ENCODE measurements around the gene NPLOC4. TPM values are rescaled to one million over a fixed set of nuclear protein-coding genes. Genes with fewer than 3 reads are reported as not detected.

NPLOC4 gene
- total RNA-seq, 1 donor from 2014 or later, result 44.1 TPM

- H3K27ac ChIP-seq, result peak within 1 kb of the TSS; percentile 84
- peak within 1 kb of the TSS; percentile 98 for H3K4me3 ChIP-seq
- no peaks in the 10 kb centered on the region for H3K36me3 ChIP-seq
- peaks cover 49% of the 10 kb centered on the region for H3K4me1 Mint-ChIP-seq
- H3K27me3 ChIP-seq, result peaks cover 37% of the 10 kb centered on the region
- peak within 1 kb of the TSS; percentile 93 for H3K9ac ChIP-seq
- H3K9me3 ChIP-seq (ENCODE audit: low read depth), result no peaks in the 10 kb centered on the region
- TF ChIP-seq EZH2 (IDR thresholded peaks at IDR 0.05), result no peak
- TF ChIP-seq, protein P1, sequence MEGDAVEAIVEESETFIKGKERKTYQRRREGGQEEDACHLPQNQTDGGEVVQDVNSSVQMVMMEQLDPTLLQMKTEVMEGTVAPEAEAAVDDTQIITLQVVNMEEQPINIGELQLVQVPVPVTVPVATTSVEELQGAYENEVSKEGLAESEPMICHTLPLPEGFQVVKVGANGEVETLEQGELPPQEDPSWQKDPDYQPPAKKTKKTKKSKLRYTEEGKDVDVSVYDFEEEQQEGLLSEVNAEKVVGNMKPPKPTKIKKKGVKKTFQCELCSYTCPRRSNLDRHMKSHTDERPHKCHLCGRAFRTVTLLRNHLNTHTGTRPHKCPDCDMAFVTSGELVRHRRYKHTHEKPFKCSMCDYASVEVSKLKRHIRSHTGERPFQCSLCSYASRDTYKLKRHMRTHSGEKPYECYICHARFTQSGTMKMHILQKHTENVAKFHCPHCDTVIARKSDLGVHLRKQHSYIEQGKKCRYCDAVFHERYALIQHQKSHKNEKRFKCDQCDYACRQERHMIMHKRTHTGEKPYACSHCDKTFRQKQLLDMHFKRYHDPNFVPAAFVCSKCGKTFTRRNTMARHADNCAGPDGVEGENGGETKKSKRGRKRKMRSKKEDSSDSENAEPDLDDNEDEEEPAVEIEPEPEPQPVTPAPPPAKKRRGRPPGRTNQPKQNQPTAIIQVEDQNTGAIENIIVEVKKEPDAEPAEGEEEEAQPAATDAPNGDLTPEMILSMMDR (IDR thresholded peaks at IDR 0.05), result no peak
- no peak for TF ChIP-seq EZH2phosphoT487 (IDR thresholded peaks at IDR 0.05)
- peaks cover 8% of the 10 kb centered on the region for H3K9me3 Mint-ChIP-seq
- peak; percentile 97 for DNase-seq (ENCODE audit: low spot score)
- H3K27ac Mint-ChIP-seq, result peak within 1 kb of the TSS; percentile 98
- peak within 1 kb of the TSS; percentile 98 for H3K4me3 Mint-ChIP-seq
- peaks cover 64% of the 10 kb centered on the region for H4K20me1 ChIP-seq (ENCODE audit: low read depth)
- peaks cover 37% of the 10 kb centered on the region for H3K36me3 Mint-ChIP-seq
- peak within 1 kb of the TSS; percentile 99 for H3K4me2 ChIP-seq
- H3F3A ChIP-seq (ENCODE audit: low read depth), result peaks cover 76% of the 10 kb centered on the region
- peaks cover 41% of the 10 kb centered on the region for H3K27me3 Mint-ChIP-seq (ENCODE audit: insufficient read depth, low read depth)
- peaks cover 47% of the 10 kb centered on the region for H3K79me2 ChIP-seq (ENCODE audit: low read depth)
- peaks cover 23% of the 10 kb centered on the region for H3K4me1 ChIP-seq
- H2AFZ ChIP-seq (replicated peaks), result no peak within 1 kb of the TSS
Observed at GRCh38 chr17:81512562-81513371, 124.1 kb downstream of the NPLOC4 start, which contains the start of gene ACTG1. TSS of gene ACTG1 (minus strand) at chr17:81512799. CDS start at chr17:81512354, 445 bp downstream.

- peaks cover 29% of the 10 kb centered on the region for H3K27me3 ChIP-seq
- H3K9ac ChIP-seq, result peak overlapping the region; percentile 93
- Mint-ChIP-seq H3K9me3 (peaks cover 10% of the 10 kb centered on the region), H3K4me1 (peaks cover 50% of the 10 kb centered on the region), H3K27me3 (ENCODE audit: insufficient read depth, low read depth) (peaks cover 43% of the 10 kb centered on the region), H3K36me3 (peaks cover 39% of the 10 kb centered on the region), H3K4me3 (peak overlapping the region; percentile 98), H3K27ac (peak overlapping the region; percentile 96)
- no peaks in the 10 kb centered on the region for H3K9me3 ChIP-seq (ENCODE audit: low read depth)
- no peaks in the 10 kb centered on the region for H3K36me3 ChIP-seq
- peak overlapping the region; percentile 84 for H3K27ac ChIP-seq
- peaks cover 47% of the 10 kb centered on the region for H3K79me2 ChIP-seq (ENCODE audit: low read depth)
- TF ChIP-seq, protein P1 (IDR thresholded peaks at IDR 0.05), result no peak
- TF ChIP-seq EZH2phosphoT487 (IDR thresholded peaks at IDR 0.05) (no peak), EZH2 (IDR thresholded peaks at IDR 0.05) (no peak)
- peaks cover 23% of the 10 kb centered on the region for H3K4me1 ChIP-seq
- H3F3A ChIP-seq (ENCODE audit: low read depth), result peaks cover 80% of the 10 kb centered on the region
- peaks cover 56% of the 10 kb centered on the region for H4K20me1 ChIP-seq (ENCODE audit: low read depth)
- H3K4me2 ChIP-seq, result peak overlapping the region; percentile 97
- H2AFZ ChIP-seq (replicated peaks), result no peak overlapping the region
- peak overlapping the region; percentile 98 for H3K4me3 ChIP-seq
- DNase-seq (ENCODE audit: low spot score), result no peak
Observed at GRCh38 chr17:81511804-81512561, 124.9 kb downstream of the NPLOC4 start.

DNA sequence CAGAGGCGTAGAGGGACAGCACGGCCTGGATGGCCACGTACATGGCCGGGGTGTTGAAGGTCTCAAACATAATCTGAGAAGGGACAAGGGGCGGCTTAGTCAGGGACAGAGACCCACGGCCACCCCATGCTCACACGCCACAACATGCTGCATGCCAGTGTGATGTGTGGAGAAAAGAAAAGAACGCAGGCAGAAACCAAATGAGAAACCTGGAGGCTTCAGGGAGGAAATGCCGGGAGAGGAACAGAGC is 125.4 kb downstream of the NPLOC4 start:
- H2AFZ ChIP-seq (replicated peaks), result no peak overlapping the region
- no peak overlapping the region for H3K27ac ChIP-seq
- H3K4me3 ChIP-seq, result peak overlapping the region; percentile 98
- TF ChIP-seq, protein P1 (IDR thresholded peaks at IDR 0.05), result no peak
- TF ChIP-seq EZH2 (IDR thresholded peaks at IDR 0.05) (no peak), EZH2phosphoT487 (IDR thresholded peaks at IDR 0.05) (no peak)
- Mint-ChIP-seq H3K4me1 (peaks cover 47% of the 10 kb centered on the region), H3K4me3 (peak overlapping the region; percentile 98), H3K9me3 (peaks cover 10% of the 10 kb centered on the region), H3K27me3 (ENCODE audit: insufficient read depth, low read depth) (peaks cover 45% of the 10 kb centered on the region), H3K27ac (peak overlapping the region; percentile 96), H3K36me3 (peaks cover 39% of the 10 kb centered on the region)
- no peaks in the 10 kb centered on the region for H3K36me3 ChIP-seq
- peaks cover 23% of the 10 kb centered on the region for H3K4me1 ChIP-seq
- peak overlapping the region; percentile 93 for H3K9ac ChIP-seq
- no peaks in the 10 kb centered on the region for H3K9me3 ChIP-seq (ENCODE audit: low read depth)
- peaks cover 52% of the 10 kb centered on the region for H4K20me1 ChIP-seq (ENCODE audit: low read depth)
- peak overlapping the region; percentile 97 for H3K4me2 ChIP-seq
- DNase-seq (ENCODE audit: low spot score), result no peak
- peaks cover 47% of the 10 kb centered on the region for H3K79me2 ChIP-seq (ENCODE audit: low read depth)
- H3K27me3 ChIP-seq, result peaks cover 24% of the 10 kb centered on the region
- H3F3A ChIP-seq (ENCODE audit: low read depth), result peaks cover 76% of the 10 kb centered on the region

All from neural progenitor cell (in vitro differentiated cells).